KBM-7 (cell line): ENCODE results near the gene ELK4.
A peak's percentile ranks its signal among the peaks of the same experiment; 100 is the strongest.

ENCODE experiments used
- DNase-seq: peaks from one replicate; pipeline ENCODE4 v3.0.0-alpha.2; 2015
- in situ Hi-C: fragments of 300-500 bp; cut with MboI; formaldehyde crosslinking; loops from 2 replicates; pipeline ENCODE4 v1.14.3; 2020; ENCODE audit warnings: low sequenced_read_pairs, low pct_unique_long_range_greater_than_20kb, mixed read lengths

ELK4 gene

GRCh38 chr1:205632669-205633169 is 908 bp upstream of the ELK4 start:
- DNase-seq = no peak
- in situ Hi-C loops = no loop called here

GRCh38 chr1:205631010-205631767 is 622 bp downstream of the ELK4 start:
- in situ Hi-C loops = no loop called here
- DNase-seq = peak; percentile 89

GRCh38 chr1:205630651-205631009 is 1.2 kb downstream of the ELK4 start:
- in situ Hi-C loops = no loop called here

GRCh38 chr1:205630241-205630640 is 1.6 kb downstream of the ELK4 start:
- peak; percentile 12 for DNase-seq
- in situ Hi-C loops = no loop called here

More at GRCh38 chr1:205630651-205631009, 1.2 kb downstream of the ELK4 start:
- DNase-seq = no peak

GRCh38 chr1:205629751-205630150 is 2.1 kb downstream of the ELK4 start:
- no peak for DNase-seq
- in situ Hi-C loops = no loop called here

- DNase-seq = no peak
- in situ Hi-C loops = no loop called here
Measured at GRCh38 chr1:205627956-205628355, 3.9 kb downstream of the ELK4 start.

- no peak for DNase-seq
- in situ Hi-C loops = no loop called here
Measured at GRCh38 chr1:205626216-205626615, 5.6 kb downstream of the ELK4 start.

- no peak for DNase-seq
- in situ Hi-C loops = no loop called here
Measured at GRCh38 chr1:205623646-205624045, 8.2 kb downstream of the ELK4 start.

GRCh38 chr1:205620269-205620668 is 11.5 kb downstream of the ELK4 start:
- no peak for DNase-seq
- in situ Hi-C loops = no loop called here

- in situ Hi-C loops = no loop called here
- DNase-seq = no peak
Measured at GRCh38 chr1:205619376-205619775, 12.4 kb downstream of the ELK4 start.

- in situ Hi-C loops = no loop called here
- DNase-seq = no peak
Measured at GRCh38 chr1:205616563-205617293, 15.1 kb downstream of the ELK4 start.

GRCh38 chr1:205615789-205616188 is 16.0 kb downstream of the ELK4 start:
- in situ Hi-C loops = no loop called here
- no peak for DNase-seq

- DNase-seq = no peak
- in situ Hi-C loops = no loop called here
Measured at GRCh38 chr1:205613854-205614412, 17.9 kb downstream of the ELK4 start.

- in situ Hi-C loops = no loop called here
- DNase-seq = no peak
Measured at GRCh38 chr1:205612556-205612955, 19.3 kb downstream of the ELK4 start.

GRCh38 chr1:205612104-205612503 is 19.7 kb downstream of the ELK4 start:
- in situ Hi-C loops = no loop called here

GRCh38 chr1:205610901-205611466 is 20.8 kb downstream of the ELK4 start:
- in situ Hi-C loops = no loop called here
- no peak for DNase-seq

More at GRCh38 chr1:205612104-205612503, 19.7 kb downstream of the ELK4 start:
- no peak for DNase-seq

- in situ Hi-C loops = no loop called here
Measured at GRCh38 chr1:205610036-205610435, 21.8 kb downstream of the ELK4 start.

GRCh38 chr1:205604825-205605505 is 26.8 kb downstream of the ELK4 start:
- in situ Hi-C loops = no loop called here
- peak; percentile 83 for DNase-seq

More at GRCh38 chr1:205610036-205610435, 21.8 kb downstream of the ELK4 start:
- DNase-seq = no peak

- in situ Hi-C loops = no loop called here
- DNase-seq = no peak
Measured at GRCh38 chr1:205604059-205604458, 27.8 kb downstream of the ELK4 start.
